ENCODE results near the gene SINHCAF. TPM values are rescaled to one million over a fixed set of nuclear protein-coding genes. Genes with fewer than 3 reads are reported as not detected.
"Not testable (repeated sequence)": the region's sequence is repeated elsewhere in the genome, so short reads cannot be mapped to it uniquely, and the experiment has no call there.

The SINHCAF gene
- total RNA-seq, 1 experiment from 2014 or later, result 152 TPM

- TF ChIP-seq EZH2 (IDR thresholded peaks at IDR 0.05; ENCODE audit: low read depth) (no peak), CTCF (conservative IDR thresholded peaks at IDR 0.05) (no peak)
- ChIA-PET CTCF (no interaction called here), POLR2A (ENCODE audit: unreplicated experiment) (no interaction called here)
- no peak overlapping the region for H2AFZ ChIP-seq
- no peaks in the 10 kb centered on the region for H3K36me3 ChIP-seq (ENCODE audit: low read depth)
- H4K20me1 ChIP-seq (ENCODE audit: insufficient read depth), result no peaks in the 10 kb centered on the region; the same call in 1 of the 2 replicates
- H3F3A ChIP-seq (ENCODE audit: insufficient read depth, low read depth), result peaks cover 28% of the 10 kb centered on the region
- no peaks in the 10 kb centered on the region for H3K9me2 ChIP-seq (ENCODE audit: insufficient read depth)
- no peaks in the 10 kb centered on the region for H3K79me2 ChIP-seq (ENCODE audit: low read depth)
- no peaks in the 10 kb centered on the region for H3K4me1 ChIP-seq (replicated peaks; ENCODE audit: insufficient read depth)
- no peaks in the 10 kb centered on the region for H3K27me3 ChIP-seq (ENCODE audit: insufficient read depth, low read depth)
- intact Hi-C loops (cut with micrococcal nuclease; ENCODE audit: unreplicated experiment), result no loop called here
- no peaks in the 10 kb centered on the region for H3K9me3 ChIP-seq (ENCODE audit: insufficient read depth, low read depth)
- H3K4me2 ChIP-seq, result no peak overlapping the region
- H3K4me3 ChIP-seq, result no peak overlapping the region
- DNase-seq, result no peak
- no peak overlapping the region for H3K27ac ChIP-seq
- BruUV-seq (replicated peaks), result no TSS peak
These were observed 50.5 kb downstream of the SINHCAF start for GRCh38 chr12:31275491-31275890.

GRCh38 chr12:31274520-31275300 is 51.2 kb downstream of the SINHCAF start:
- intact Hi-C loops (cut with micrococcal nuclease; ENCODE audit: unreplicated experiment), result loop anchor here (5.0 kb wide), 1 partner anchor 113 kb away; no protein-coding TSS in a partner anchor
- Histone ChIP-seq H3K36me3 (ENCODE audit: low read depth) (no peaks in the 10 kb centered on the region), H3K4me1 (replicated peaks; ENCODE audit: insufficient read depth) (no peaks in the 10 kb centered on the region), H3K4me3 (no peak overlapping the region), H3K27me3 (ENCODE audit: insufficient read depth, low read depth) (no peaks in the 10 kb centered on the region), H4K20me1 (ENCODE audit: insufficient read depth) (no peaks in the 10 kb centered on the region; the same call in 1 of the 2 replicates), H3K79me2 (ENCODE audit: low read depth) (no peaks in the 10 kb centered on the region), H3K9me2 (ENCODE audit: insufficient read depth) (no peaks in the 10 kb centered on the region), H3K4me2 (no peak overlapping the region), H3F3A (ENCODE audit: insufficient read depth, low read depth) (peaks cover 25% of the 10 kb centered on the region), H2AFZ (no peak overlapping the region), H3K27ac (no peak overlapping the region), H3K9me3 (ENCODE audit: insufficient read depth, low read depth) (no peaks in the 10 kb centered on the region)
- no peak for DNase-seq
- POLR2A ChIA-PET (ENCODE audit: unreplicated experiment), result interaction anchor here (0.5 kb wide), 1 partner anchor 1404 kb away, joined by 3 read pairs; no protein-coding TSS in a partner anchor
- CTCF ChIA-PET, result interaction anchor here (0.5 to 0.6 kb wide), 2 partner anchors 99 to 413 kb away, joined by 3 read pairs; no protein-coding TSS in a partner anchor
- TF ChIP-seq EZH2 (IDR thresholded peaks at IDR 0.05; ENCODE audit: low read depth) (no peak), CTCF (conservative IDR thresholded peaks at IDR 0.05) (no peak)
- no TSS peak for BruUV-seq (replicated peaks)

GRCh38 chr12:31273794-31274193 is 52.2 kb downstream of the SINHCAF start:
- H3K27ac ChIP-seq; H3K4me3 ChIP-seq; H2AFZ ChIP-seq; DNase-seq; H4K20me1 ChIP-seq (ENCODE audit: insufficient read depth); POLR2A ChIA-PET (ENCODE audit: unreplicated experiment); H3K4me1 ChIP-seq (replicated peaks; ENCODE audit: insufficient read depth); H3K36me3 ChIP-seq (ENCODE audit: low read depth); H3K9me2 ChIP-seq (ENCODE audit: insufficient read depth); H3K27me3 ChIP-seq (ENCODE audit: insufficient read depth, low read depth); H3K4me2 ChIP-seq; H3K9me3 ChIP-seq (ENCODE audit: insufficient read depth, low read depth); BruUV-seq (replicated peaks); H3K79me2 ChIP-seq (ENCODE audit: low read depth); CTCF ChIA-PET: not testable (repeated sequence)
- H3F3A ChIP-seq (ENCODE audit: insufficient read depth, low read depth), result peaks cover 17% of the 10 kb centered on the region; the same call in 1 of the 2 replicates
- intact Hi-C loops (cut with micrococcal nuclease; ENCODE audit: unreplicated experiment), result loop anchor here (2.0 to 5.0 kb wide), 4 partner anchors 89 to 423 kb away; no protein-coding TSS in a partner anchor

Measured in PC-9 (cell line).